HL-60/S4 treated with phorbol 12-myristate 13-acetate at 8.2 ng/mL for 4 days and 3 days (cell line): ENCODE data around the gene MPI.
"Not testable (repeated sequence)": the region's sequence is repeated elsewhere in the genome, so short reads cannot be mapped to it uniquely, and the experiment has no call there.

ENCODE experiments used
- in situ Hi-C: fragments of 300-500 bp; cut with MboI; formaldehyde crosslinking; loops from 2 replicates; pipeline ENCODE4 v1.15.0; 2022; ENCODE audit warnings: low sequenced_read_pairs

MPI gene

GRCh38 chr15:74890665-74890960, 771 bp downstream of the MPI start:
- in situ Hi-C loops: no loop called here

DNA sequence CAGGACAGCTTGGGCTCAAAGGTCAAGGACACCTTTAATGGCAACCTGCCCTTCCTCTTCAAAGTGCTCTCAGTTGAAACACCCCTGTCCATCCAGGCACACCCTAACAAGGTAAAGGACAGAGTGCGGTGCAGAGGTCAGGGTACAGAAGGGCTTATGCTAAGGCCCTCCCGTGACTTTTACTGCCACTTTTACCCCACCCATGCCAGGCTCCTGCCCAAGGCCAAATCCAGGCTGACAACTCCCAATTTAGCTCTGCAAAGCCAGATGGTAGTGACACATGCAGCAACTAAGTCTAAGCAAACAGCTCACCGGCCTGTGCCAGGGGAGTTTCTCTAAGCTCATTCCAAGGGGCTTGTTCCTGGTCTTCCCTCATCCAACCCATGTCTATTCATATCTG, 1.6 kb downstream of the MPI start:
- in situ Hi-C loops: no loop called here

DNA sequence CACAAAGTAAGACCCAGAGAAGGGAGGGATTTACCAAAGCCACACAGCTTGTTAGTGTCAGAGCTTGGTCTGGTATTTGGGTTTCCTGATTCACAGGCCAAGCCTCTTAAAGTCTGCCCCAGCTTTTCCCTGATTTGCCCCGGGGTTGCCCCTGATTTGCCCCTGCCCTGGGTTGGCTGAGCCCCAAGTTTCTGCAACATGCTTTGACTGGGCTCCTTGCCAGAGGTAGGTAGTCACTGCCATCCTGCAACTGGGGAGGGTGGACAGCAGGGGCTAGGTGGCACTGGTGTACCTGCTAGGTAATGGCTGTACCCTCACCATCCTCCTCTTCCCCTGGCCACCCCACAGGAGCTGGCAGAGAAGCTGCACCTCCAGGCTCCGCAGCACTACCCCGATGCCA, 2.5 kb downstream of the MPI start:
- in situ Hi-C loops: no loop called here

- in situ Hi-C loops: no loop called here
Observed at GRCh38 chr15:74892931-74893330, 3.1 kb downstream of the MPI start.

- in situ Hi-C loops: no loop called here
Observed at GRCh38 chr15:74893627-74894026, 3.8 kb downstream of the MPI start.

DNA sequence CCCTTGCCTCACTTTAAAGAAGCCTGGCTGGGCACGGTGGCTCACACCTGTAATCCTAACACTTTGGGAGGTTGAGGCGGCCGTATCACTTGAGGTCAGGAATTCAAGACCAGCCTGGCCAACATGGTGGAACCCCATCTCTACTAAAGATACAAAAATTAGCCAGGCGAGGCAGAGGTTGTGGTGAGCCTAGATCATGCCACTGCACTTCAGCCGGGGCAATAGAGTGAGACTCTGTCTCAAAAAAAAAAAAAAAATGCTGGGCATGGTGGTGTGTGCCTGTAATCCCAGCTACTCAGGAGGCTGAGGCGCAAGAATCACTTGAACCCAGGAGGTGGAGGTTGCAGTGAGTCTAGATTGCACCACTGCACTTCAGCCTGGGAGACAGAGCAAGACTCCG, 4.5 kb downstream of the MPI start:
- in situ Hi-C loops: not testable (repeated sequence)

DNA sequence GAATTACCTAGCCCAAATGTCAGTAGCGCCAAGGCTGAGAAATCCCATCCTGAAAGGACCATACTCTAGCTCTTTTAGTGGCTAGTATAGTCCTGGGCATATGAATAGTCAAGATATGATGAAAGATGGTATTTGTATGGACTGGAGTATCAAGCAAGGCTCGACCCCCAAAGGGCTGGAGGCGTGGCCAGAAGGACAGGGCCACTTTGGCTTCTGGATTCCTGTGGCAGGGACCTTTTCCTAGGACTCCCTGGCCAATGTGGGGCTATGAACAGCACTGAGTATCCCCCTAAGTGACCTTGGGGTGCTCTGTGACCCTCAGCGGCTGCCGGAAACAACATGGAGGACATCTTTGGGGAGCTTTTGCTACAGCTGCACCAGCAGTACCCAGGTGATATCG, 6.0 kb downstream of the MPI start:
- in situ Hi-C loops: no loop called here

GRCh38 chr15:74896316-74896715, 6.5 kb downstream of the MPI start:
- in situ Hi-C loops: no loop called here

DNA sequence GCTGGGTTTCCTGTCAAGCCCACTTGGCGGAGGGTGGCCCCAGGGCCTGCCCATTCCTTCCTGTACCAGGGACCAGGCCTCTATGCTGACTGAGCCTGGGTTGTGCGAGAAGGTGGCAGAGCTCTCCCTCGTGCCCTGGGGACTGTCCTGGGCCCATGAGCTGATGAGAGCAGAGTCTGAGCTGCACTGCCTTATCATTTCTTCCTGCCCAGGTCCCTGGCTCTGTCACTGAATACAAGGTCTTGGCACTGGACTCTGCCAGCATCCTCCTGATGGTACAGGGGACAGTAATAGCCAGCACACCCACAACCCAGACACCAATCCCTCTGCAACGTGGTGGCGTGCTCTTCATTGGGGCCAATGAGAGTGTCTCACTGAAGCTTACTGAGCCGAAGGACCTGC, 7.5 kb downstream of the MPI start:
- in situ Hi-C loops: no loop called here

- in situ Hi-C loops: no loop called here
Observed at GRCh38 chr15:74901612-74902063, 11.8 kb downstream of the MPI start.

- in situ Hi-C loops: no loop called here
Observed at GRCh38 chr15:74902295-74903075, 12.6 kb downstream of the MPI start.

GRCh38 chr15:74903676-74904075, 13.8 kb downstream of the MPI start:
- in situ Hi-C loops: no loop called here

GRCh38 chr15:74904190-74904805, 14.5 kb downstream of the MPI start:
- in situ Hi-C loops: no loop called here

GRCh38 chr15:74906067-74906449, 16.2 kb downstream of the MPI start:
- in situ Hi-C loops: no loop called here

DNA sequence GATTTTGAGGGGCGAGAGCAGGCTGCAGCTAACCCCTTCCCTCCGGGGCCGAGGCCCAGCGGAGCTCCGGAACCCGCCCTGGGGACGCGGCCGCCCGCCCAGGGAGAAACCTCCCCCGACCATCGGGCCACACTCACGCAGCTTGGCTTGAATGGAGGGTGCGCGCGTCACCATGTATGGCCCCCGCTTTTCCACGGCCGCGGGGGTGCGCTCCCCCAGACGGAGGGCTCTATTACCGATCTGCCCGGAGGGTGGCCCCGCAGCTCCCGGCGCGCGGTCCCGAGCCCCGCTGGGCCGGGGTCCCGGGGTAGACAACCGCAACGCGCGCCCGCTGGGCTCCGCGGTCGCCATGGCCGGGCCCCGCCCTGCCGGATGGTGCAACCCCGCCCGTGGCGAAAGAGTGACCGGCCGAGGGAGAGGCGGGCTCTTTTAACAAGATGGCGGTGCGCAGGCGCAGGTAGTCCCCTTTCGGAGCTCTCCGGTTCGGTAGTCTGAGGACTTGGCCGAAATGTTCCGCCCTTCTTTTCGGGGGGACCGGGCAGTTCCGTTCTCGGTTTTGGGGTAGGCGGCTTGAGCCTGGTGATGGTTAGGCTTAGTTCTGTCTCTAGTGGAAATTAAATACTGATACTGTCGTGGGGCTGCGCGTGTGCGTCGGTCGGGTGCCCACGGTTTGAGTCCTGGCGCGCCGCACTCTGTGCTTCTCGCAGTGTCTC, 16.8 kb downstream of the MPI start, which contains the start of gene FAM219B:
FAM219B (minus strand) TSS at position 402 of the 713 bp plus-strand sequence; CDS start at position 351, 51 bp downstream.
- in situ Hi-C loops: no loop called here

GRCh38 chr15:74907163-74907870, 17.5 kb downstream of the MPI start:
- in situ Hi-C loops: no loop called here

GRCh38 chr15:74908635-74909034, 18.8 kb downstream of the MPI start:
- in situ Hi-C loops: no loop called here

DNA sequence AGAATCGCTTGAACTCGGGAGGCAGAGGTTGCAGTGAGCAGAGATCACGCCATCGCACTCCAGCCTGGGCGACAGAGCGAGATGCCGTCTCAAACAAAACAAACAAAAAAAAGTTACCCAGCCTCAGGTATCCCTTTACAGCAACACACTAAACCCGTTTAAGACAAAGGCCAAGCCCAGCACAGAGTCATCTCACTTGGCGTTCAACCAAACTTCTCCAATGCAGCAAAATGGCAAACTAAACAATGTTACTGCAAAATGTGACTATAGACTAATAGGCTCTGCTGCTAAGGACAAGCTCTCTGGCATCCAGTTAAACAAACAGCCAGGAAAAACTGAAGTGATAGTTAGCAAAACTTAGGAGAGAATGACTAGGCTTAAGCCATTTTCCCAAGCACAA, 23.2 kb downstream of the MPI start:
- in situ Hi-C loops: no loop called here

GRCh38 chr15:74913799-74914198, 24.0 kb downstream of the MPI start:
- in situ Hi-C loops: not testable (repeated sequence)

DNA sequence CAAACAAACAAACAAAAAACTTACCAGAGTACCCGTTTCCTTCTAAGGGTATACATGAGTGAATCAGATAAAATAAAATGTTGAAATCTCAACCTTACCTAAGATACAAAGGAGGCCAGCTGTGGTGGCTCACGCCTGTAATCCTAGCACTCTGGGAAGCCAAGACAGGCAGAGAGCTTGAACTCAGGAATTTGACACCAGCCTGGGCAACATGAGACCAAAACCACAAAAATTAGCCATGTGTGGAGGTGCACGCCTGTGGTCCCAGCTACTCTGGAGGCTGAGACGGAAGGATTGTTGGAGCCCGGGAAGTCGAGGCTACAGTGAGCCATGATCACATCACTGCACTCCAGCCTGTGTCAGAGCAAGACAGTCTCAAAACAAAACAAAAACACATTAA, 27.8 kb downstream of the MPI start:
- in situ Hi-C loops: no loop called here

- in situ Hi-C loops: no loop called here
Observed at GRCh38 chr15:74920456-74920855, 30.6 kb downstream of the MPI start.
